ENCODE measurements around the gene HIP1. TPM values are rescaled to one million over a fixed set of nuclear protein-coding genes. Genes with fewer than 3 reads are reported as not detected.

Gene HIP1
- total RNA-seq, 4 donors from 2014 or later = 3.2 to 9.5 (median 6.4) TPM

DNA sequence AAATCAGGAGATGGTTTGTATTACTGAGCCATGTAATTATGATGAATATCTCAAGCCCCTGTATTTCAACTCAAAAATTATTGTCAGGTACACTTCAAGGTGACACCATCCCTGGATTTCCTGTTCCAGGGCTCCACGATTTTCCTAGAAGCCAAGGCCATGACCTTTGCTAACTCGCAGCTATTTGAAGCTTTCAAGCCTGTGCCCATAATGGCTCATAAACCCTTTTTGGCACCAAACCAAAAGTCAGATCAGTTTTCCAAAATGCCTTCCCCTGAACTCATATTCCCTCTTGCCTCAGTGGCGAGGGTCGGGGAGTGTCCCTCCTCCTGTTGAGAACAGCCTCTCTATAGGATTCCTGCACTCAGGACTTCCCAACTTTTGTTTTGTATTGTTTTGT lies 70.8 kb downstream of the HIP1 start:
- 47 to 51% methylated on average over 4 of the region's 4 CpGs for WGBS, 2 donors
- TF ChIP-seq, protein P1, sequence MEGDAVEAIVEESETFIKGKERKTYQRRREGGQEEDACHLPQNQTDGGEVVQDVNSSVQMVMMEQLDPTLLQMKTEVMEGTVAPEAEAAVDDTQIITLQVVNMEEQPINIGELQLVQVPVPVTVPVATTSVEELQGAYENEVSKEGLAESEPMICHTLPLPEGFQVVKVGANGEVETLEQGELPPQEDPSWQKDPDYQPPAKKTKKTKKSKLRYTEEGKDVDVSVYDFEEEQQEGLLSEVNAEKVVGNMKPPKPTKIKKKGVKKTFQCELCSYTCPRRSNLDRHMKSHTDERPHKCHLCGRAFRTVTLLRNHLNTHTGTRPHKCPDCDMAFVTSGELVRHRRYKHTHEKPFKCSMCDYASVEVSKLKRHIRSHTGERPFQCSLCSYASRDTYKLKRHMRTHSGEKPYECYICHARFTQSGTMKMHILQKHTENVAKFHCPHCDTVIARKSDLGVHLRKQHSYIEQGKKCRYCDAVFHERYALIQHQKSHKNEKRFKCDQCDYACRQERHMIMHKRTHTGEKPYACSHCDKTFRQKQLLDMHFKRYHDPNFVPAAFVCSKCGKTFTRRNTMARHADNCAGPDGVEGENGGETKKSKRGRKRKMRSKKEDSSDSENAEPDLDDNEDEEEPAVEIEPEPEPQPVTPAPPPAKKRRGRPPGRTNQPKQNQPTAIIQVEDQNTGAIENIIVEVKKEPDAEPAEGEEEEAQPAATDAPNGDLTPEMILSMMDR (IDR thresholded peaks at IDR 0.05) = no peak
- TF ChIP-seq POLR2A (IDR thresholded peaks at IDR 0.05) = no peak

DNA sequence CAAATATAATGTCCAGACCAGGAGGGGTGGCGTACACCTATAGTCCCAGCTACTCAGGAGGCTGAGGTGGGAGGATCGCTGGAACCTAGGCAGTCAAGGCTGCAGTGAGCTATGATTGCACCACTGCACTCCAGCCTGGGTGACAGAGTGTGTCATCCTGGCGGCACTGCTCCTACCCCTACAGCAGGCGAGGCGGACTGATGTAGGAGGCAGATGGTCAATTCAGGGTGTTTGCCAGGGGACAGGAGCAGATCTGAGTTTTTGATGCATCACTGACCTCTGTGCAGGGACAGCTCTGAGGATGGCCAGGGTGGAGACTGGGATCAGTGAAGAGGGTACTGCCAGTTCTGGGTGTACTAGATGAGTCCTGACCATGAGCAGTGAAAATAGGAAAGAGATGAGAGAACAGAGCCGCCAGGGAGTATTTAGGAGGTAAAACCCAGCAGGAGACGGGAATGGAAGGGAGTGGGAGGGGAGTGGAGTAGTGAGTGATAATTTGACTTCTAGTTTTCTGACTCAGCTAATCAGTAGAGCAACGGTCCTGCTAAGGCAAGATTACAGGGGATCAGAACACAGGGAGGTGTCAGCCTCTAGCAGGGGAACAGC lies 75.3 kb downstream of the HIP1 start:
- H3K9me3 ChIP-seq = no peaks in the 10 kb centered on the region
- DNase-seq = no peak
- 66 to 81% methylated on average over 5 to 7 of the region's 8 CpGs for WGBS, 2 donors
- H3K4me3 ChIP-seq = no peak overlapping the region
- H3K4me1 ChIP-seq = peaks cover 0 to 11% (median 0%) of the 10 kb centered on the region in 3 donors
- H3K27me3 ChIP-seq = no peaks in the 10 kb centered on the region
- TF ChIP-seq POLR2A (IDR thresholded peaks at IDR 0.05) = no peak
- TF ChIP-seq, protein P1 (IDR thresholded peaks at IDR 0.05) = no peak
- H3K27ac ChIP-seq = peak overlapping the region in 1 of 4 donors; percentile 34
- no peaks in the 10 kb centered on the region for H3K36me3 ChIP-seq
- intact Hi-C loops (cut with DNase I) = no loop called here

More for the DNA sequence above, 70.8 kb downstream of the HIP1 start:
- H3K9me3 ChIP-seq = no peaks in the 10 kb centered on the region
- H3K27ac ChIP-seq = no peak overlapping the region
- intact Hi-C loops (cut with DNase I) = no loop called here
- DNase-seq = no peak
- H3K27me3 ChIP-seq = no peaks in the 10 kb centered on the region
- H3K36me3 ChIP-seq = no peaks in the 10 kb centered on the region
- no peak overlapping the region for H3K4me3 ChIP-seq
- peaks cover 0 to 18% (median 0%) of the 10 kb centered on the region in 3 donors for H3K4me1 ChIP-seq

- peaks cover 0 to 7% (median 0%) of the 10 kb centered on the region in 3 donors for H3K4me1 ChIP-seq
- peak overlapping the region in 1 of 4 donors; percentile 34 for H3K27ac ChIP-seq
- H3K36me3 ChIP-seq = no peaks in the 10 kb centered on the region
- intact Hi-C loops (cut with DNase I) = no loop called here
- H3K27me3 ChIP-seq = no peaks in the 10 kb centered on the region
- H3K9me3 ChIP-seq = no peaks in the 10 kb centered on the region
- H3K4me3 ChIP-seq = no peak overlapping the region
- DNase-seq = no peak
- no peak for TF ChIP-seq POLR2A (IDR thresholded peaks at IDR 0.05)
- TF ChIP-seq, protein P1 (IDR thresholded peaks at IDR 0.05) = no peak
- 61 to 71% methylated on average over 12 of the region's 12 CpGs for WGBS, 2 donors
Measured at GRCh38 chr7:75662579-75663301, 76.0 kb downstream of the HIP1 start.

DNA sequence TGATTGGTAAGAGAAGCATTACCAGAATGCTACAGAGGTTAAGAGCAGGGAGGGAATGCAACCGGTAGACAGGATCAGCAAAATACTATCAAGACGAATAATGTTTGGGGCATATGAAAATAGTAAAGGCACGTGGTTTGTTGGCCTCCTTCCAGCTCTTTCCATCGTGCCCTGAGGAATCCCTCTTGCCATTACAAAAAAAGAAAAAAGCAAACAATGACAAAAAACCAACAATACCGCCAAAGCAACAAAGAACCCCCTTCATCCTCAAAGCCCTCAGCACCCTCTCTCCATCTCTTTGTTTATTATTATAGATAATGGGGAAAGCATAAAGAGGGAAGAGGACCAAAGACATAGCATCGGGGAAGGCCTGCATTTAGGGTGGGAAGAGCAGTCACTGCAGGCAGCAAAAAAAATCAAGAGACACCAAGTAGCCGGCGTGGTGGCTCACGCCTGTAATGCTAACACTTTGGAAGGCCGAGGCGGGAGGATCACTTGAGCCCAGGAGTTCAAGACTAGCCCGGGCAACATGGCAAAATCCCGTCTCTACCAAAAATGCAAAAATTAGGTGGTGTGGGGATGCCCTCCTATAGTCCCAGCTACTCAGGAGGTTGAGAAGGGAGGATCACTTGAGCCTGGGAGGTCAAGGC lies 78.0 kb downstream of the HIP1 start:
- WGBS, 2 donors = 76 to 78% methylated on average over 13 of the region's 13 CpGs
- no peak overlapping the region for H3K27ac ChIP-seq
- H3K27me3 ChIP-seq = no peaks in the 10 kb centered on the region
- no peaks in the 10 kb centered on the region for H3K9me3 ChIP-seq
- intact Hi-C loops (cut with DNase I) = no loop called here
- TF ChIP-seq, protein P1 (IDR thresholded peaks at IDR 0.05) = no peak
- no peak for TF ChIP-seq POLR2A (IDR thresholded peaks at IDR 0.05)
- no peaks in the 10 kb centered on the region for H3K4me1 ChIP-seq
- no peaks in the 10 kb centered on the region for H3K36me3 ChIP-seq
- no peak for DNase-seq
- H3K4me3 ChIP-seq = no peak overlapping the region

GRCh38 chr7:75658802-75659201 lies 79.9 kb downstream of the HIP1 start:
- Histone ChIP-seq H3K4me3 (no peak overlapping the region), H3K27me3 (no peaks in the 10 kb centered on the region), H3K27ac (peak overlapping the region in 2 of 4 donors; percentile 44 to 48), H3K9me3 (no peaks in the 10 kb centered on the region), H3K4me1 (peaks cover 0 to 5% (median 0%) of the 10 kb centered on the region in 3 donors), H3K36me3 (no peaks in the 10 kb centered on the region)
- TF ChIP-seq POLR2A (IDR thresholded peaks at IDR 0.05) = no peak
- TF ChIP-seq, protein P1 (IDR thresholded peaks at IDR 0.05) = no peak
- intact Hi-C loops (cut with DNase I) = no loop called here
- WGBS, 2 donors = 77 to 89% methylated on average over 4 of the region's 4 CpGs
- DNase-seq = no peak

All from esophagus squamous epithelium (tissue), 5 donors.